Thyroid gland (tissue), 4 donors: ENCODE data around the gene EPB41L4A. TPM values are rescaled to one million over a fixed set of nuclear protein-coding genes. Genes with fewer than 3 reads are reported as not detected.
A peak's percentile ranks its signal among the peaks of the same experiment; 100 is the strongest.

Source experiments
- DNase-seq, 2 donors: peaks; one replicate each; pipeline ENCODE4 v3.0.0-alpha.2; 2019
- H3K27ac ChIP-seq, 3 donors: fragments of 200-600 bp; sonication (generic); 1 replicate in 2 of 3; 2 replicates in 1 of 3; pipeline ENCODE4 v1.5.1; 2016 to 2019; ENCODE audit warnings: mild to moderate bottlenecking in 1 of 3, moderate library complexity in 1 of 3
- H3K27me3 ChIP-seq: fragments of 200-600 bp; sonication (generic); one replicate; pipeline ENCODE4 v1.5.1; 2019
- H3K36me3 ChIP-seq, 2 donors: fragments of 200-600 bp; sonication (generic); one replicate each; pipeline ENCODE4 v1.5.1; 2016 to 2019
- H3K4me1 ChIP-seq, 2 donors: fragments of 200-600 bp; sonication (generic); one replicate each; pipeline ENCODE4 v1.5.1; 2017 to 2019
- H3K4me3 ChIP-seq, 3 donors: fragments of 200-600 bp; sonication (generic); replicated peaks in 1 of 3; 1 replicate in 2 of 3; 2 replicates in 1 of 3; pipeline ENCODE4 v1.5.1; 2016; ENCODE audit warnings: mild to moderate bottlenecking in 1 of 3
- H3K9me3 ChIP-seq: fragments of 200-600 bp; sonication (generic); one replicate; pipeline ENCODE4 v1.5.1; 2017
- CTCF ChIP-seq, 6 experiments: fragments of 200-600 bp in 3 of 6; fragments of 450-650 bp in 3 of 6; sonication (generic) in 3 of 6; IDR thresholded peaks; one replicate each; pipeline ENCODE4 v1.5.1; 2016 to 2019; ENCODE audit warnings: antibody characterized with exemption in 6 of 6, mild to moderate bottlenecking in 2 of 6, inconsistent platforms in 1 of 6, moderate library complexity in 1 of 6
- POLR2A ChIP-seq, 2 donors: fragments of 450-650 bp; IDR thresholded peaks; one replicate each; pipeline ENCODE4 v1.6.1; 2017; ENCODE audit warnings: antibody characterized with exemption in 2 of 2, mild to moderate bottlenecking in 2 of 2, moderate library complexity in 1 of 2
- WGBS, 2 donors: methylation state at CpG; one replicate each; pipeline ENCODE4 v1.1.5; 2017; 5-methylcytosine and 5-hydroxymethylcytosine counted together
- intact Hi-C: fragments of 100-400 bp; cut with DNase I; formaldehyde crosslinking; loops from one replicate; pipeline ENCODE4 v1.15.1; 2023
- total RNA-seq, 4 donors: library from RNA; depleted of rRNA; stranded (reverse); fragments of >200 nt; gene quantifications; one replicate each; pipeline ENCODE4 v1.2.3, GENCODE V29; 2016

Gene EPB41L4A
- total RNA-seq, 4 donors from 2014 or later = 31.9 to 44.2 (median 37.5) TPM

DNA sequence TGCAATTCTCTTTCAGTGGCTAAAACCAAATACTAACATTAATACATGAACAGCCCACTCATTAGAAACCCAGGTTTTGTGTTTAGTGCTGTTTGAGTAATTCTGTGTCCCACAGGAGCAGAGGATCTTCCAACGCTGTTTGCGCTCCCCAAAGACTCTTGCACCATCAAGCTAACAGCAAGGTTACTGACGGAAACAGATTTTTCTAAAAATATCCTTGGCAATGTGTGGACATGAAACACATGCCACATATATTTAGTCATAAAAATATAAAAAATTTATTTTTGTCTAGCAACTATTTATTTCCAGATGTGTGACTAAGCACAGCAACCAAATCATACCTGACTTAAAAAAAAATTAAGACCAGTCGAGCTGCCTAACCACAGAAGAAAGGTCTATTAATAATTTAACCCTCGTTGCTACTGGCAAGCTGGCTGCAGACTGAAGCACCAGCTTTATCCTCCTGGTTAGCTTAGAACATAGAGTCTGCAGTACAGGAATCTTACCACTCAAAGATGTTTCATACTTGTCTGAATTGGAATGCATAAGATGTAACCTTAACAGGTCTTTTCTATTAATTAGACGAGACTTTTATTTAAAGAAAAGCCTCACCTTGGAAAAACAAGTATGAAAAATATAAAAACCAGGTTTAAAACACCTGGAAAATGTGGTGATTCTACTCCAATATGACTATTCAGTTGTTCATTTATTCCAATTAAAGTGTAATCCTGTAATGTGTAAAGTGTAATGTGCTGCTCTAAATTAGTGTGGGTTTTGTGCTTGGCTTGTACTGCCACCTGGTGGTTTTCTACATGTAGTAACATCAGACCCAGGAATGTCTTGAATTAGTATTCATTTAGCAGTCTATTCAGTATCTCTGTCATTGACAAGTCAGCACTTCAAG is 272.5 kb downstream of the EPB41L4A start:
- TF ChIP-seq CTCF (IDR thresholded peaks at IDR 0.05) = peak; percentile 49 to 94 (median 85)
- TF ChIP-seq POLR2A (IDR thresholded peaks at IDR 0.05) = no peak
- intact Hi-C loops = loop anchor here (5.0 kb wide), 2 partner anchors 594 to 614 kb away; no protein-coding TSS in a partner anchor
- no peak overlapping the region for H3K4me3 ChIP-seq
- no peaks in the 10 kb centered on the region for H3K9me3 ChIP-seq
- no peaks in the 10 kb centered on the region for H3K36me3 ChIP-seq
- H3K4me1 ChIP-seq = peaks cover 8 to 17% of the 10 kb centered on the region in 2 donors
- no peaks in the 10 kb centered on the region for H3K27me3 ChIP-seq
- 62 to 82% methylated on average over 6 of the region's 6 CpGs for WGBS, 2 donors
- no peak overlapping the region for H3K27ac ChIP-seq
- DNase-seq = peak; percentile 54 to 65

- WGBS, 2 donors = 67 to 82% methylated on average over 1 of the region's 1 CpG
- H3K4me1 ChIP-seq = peaks cover 8 to 17% of the 10 kb centered on the region in 2 donors
- intact Hi-C loops = no loop called here
- no peaks in the 10 kb centered on the region for H3K9me3 ChIP-seq
- no peak overlapping the region for H3K27ac ChIP-seq
- H3K27me3 ChIP-seq = no peaks in the 10 kb centered on the region
- TF ChIP-seq CTCF (IDR thresholded peaks at IDR 0.05) (no peak), POLR2A (IDR thresholded peaks at IDR 0.05) (no peak)
- no peaks in the 10 kb centered on the region for H3K36me3 ChIP-seq
- no peak for DNase-seq
- no peak overlapping the region for H3K4me3 ChIP-seq
Measured at GRCh38 chr5:112143690-112144089, 275.4 kb downstream of the EPB41L4A start.

DNA sequence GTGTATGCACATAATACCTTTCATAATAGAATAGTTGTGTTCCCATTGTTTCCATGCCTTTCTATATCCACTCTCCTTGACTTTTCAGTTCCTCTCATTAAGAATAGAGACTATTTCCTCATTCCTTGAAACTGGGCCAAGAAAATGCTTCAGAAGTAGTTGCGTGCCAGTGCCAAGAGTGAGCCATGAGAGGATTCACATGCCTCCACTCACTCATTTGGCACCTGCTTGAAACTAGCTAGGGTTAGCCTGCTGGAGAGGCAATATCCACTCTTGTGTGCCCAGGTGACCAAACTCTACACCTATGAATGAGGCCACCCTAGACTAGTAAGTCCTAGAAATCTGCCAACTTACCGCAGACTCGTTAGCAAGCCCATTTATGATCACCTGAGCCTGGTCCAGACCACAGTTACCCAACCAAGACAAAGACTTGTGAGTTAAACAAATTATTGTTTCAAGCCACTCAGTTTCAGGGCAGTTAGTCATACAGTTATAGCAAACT is 276.3 kb downstream of the EPB41L4A start:
- H3K27me3 ChIP-seq = no peaks in the 10 kb centered on the region
- DNase-seq = peak; percentile 85 to 87
- TF ChIP-seq POLR2A (IDR thresholded peaks at IDR 0.05) = no peak
- TF ChIP-seq CTCF (IDR thresholded peaks at IDR 0.05) = peak in 1 of 6 experiments; percentile 12
- intact Hi-C loops = no loop called here
- no peak overlapping the region for H3K4me3 ChIP-seq
- peaks cover 8 to 17% of the 10 kb centered on the region in 2 donors for H3K4me1 ChIP-seq
- H3K36me3 ChIP-seq = no peaks in the 10 kb centered on the region
- 31 to 45% methylated on average over 3 of the region's 3 CpGs for WGBS, 2 donors
- H3K9me3 ChIP-seq = no peaks in the 10 kb centered on the region
- H3K27ac ChIP-seq = no peak overlapping the region

DNA sequence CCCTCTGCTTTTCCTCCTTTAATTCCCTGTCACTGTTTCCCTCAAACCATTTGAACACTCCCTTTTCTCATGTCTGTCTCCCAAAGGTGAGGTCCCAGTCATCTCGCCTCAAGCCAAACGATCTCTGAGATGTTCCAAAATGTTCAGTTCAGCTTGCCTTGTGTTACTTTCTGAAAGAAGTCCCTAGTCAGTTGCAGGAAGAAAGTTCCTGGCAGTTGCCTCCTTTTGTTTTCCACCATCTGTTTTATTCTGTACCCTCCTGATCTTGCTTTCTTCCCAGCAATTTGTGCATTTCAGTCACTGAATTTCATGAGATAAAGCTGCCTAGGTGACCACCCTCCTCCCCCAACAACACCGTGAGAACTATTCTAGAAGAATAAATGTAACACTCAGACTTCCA is 277.5 kb downstream of the EPB41L4A start:
- Histone ChIP-seq H3K4me1 (peaks cover 8 to 17% of the 10 kb centered on the region in 2 donors), H3K27ac (no peak overlapping the region), H3K9me3 (no peaks in the 10 kb centered on the region), H3K36me3 (no peaks in the 10 kb centered on the region), H3K4me3 (no peak overlapping the region), H3K27me3 (no peaks in the 10 kb centered on the region)
- no peak for DNase-seq
- TF ChIP-seq CTCF (IDR thresholded peaks at IDR 0.05) (no peak), POLR2A (IDR thresholded peaks at IDR 0.05) (no peak)
- intact Hi-C loops = no loop called here
- 95 to 97% methylated on average over 3 of the region's 3 CpGs for WGBS, 2 donors

- intact Hi-C loops = no loop called here
- WGBS, 2 donors = 81 to 84% methylated on average over 2 of the region's 2 CpGs
- Histone ChIP-seq H3K9me3 (no peaks in the 10 kb centered on the region), H3K4me1 (peaks cover 7 to 13% of the 10 kb centered on the region in 2 donors), H3K27me3 (no peaks in the 10 kb centered on the region), H3K27ac (no peak overlapping the region), H3K4me3 (no peak overlapping the region), H3K36me3 (no peaks in the 10 kb centered on the region)
- TF ChIP-seq CTCF (IDR thresholded peaks at IDR 0.05) (no peak), POLR2A (IDR thresholded peaks at IDR 0.05) (no peak)
- no peak for DNase-seq
Measured at GRCh38 chr5:112138526-112138925, 280.6 kb downstream of the EPB41L4A start.
